ENCODE results near the gene KRT38.

Gene KRT38

DNA sequence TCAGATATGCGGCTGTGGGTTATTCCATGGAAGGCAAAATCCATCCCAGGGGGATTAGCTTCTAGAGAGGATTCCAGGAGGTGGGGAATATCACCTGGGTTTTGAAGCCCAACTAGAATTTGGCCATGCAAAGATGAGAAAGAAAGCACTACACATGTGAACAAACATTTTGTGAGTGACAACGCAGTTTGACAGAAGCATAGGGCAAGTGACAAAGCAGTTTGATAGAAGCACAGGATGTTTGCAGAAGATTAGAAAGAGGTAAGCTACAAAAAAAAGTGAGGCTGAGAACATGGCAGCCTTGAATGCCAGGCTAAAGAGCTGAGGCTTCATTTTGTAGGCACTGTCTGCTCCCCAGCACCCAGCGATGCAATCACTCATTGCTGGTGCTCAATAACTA lies 12.3 kb upstream of the KRT38 start:
- TF ChIP-seq, protein P1, sequence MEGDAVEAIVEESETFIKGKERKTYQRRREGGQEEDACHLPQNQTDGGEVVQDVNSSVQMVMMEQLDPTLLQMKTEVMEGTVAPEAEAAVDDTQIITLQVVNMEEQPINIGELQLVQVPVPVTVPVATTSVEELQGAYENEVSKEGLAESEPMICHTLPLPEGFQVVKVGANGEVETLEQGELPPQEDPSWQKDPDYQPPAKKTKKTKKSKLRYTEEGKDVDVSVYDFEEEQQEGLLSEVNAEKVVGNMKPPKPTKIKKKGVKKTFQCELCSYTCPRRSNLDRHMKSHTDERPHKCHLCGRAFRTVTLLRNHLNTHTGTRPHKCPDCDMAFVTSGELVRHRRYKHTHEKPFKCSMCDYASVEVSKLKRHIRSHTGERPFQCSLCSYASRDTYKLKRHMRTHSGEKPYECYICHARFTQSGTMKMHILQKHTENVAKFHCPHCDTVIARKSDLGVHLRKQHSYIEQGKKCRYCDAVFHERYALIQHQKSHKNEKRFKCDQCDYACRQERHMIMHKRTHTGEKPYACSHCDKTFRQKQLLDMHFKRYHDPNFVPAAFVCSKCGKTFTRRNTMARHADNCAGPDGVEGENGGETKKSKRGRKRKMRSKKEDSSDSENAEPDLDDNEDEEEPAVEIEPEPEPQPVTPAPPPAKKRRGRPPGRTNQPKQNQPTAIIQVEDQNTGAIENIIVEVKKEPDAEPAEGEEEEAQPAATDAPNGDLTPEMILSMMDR (IDR thresholded peaks at IDR 0.05; ENCODE audit: borderline replicate concordance, extremely low read depth, low read length, poor library complexity, severe bottlenecking): no peak
- no peak for TF ChIP-seq EZH2 (IDR thresholded peaks at IDR 0.05; ENCODE audit: borderline replicate concordance, low read depth, low read length, severe bottlenecking)
- Histone ChIP-seq H4K20me1 (ENCODE audit: insufficient read depth, low read length) (no peaks in the 10 kb centered on the region), H3K4me2 (ENCODE audit: insufficient read depth, low read length) (no peak overlapping the region), H3K9ac (ENCODE audit: low read depth, low read length) (no peak overlapping the region), H3K9me3 (ENCODE audit: insufficient read depth, low read length, severe bottlenecking) (no peaks in the 10 kb centered on the region), H3K36me3 (ENCODE audit: insufficient read depth, low read length) (no peaks in the 10 kb centered on the region), H3K79me2 (ENCODE audit: insufficient read depth, low read length) (no peaks in the 10 kb centered on the region), H3K4me1 (ENCODE audit: insufficient read depth, low read length) (no peaks in the 10 kb centered on the region), H3K4me3 (ENCODE audit: low read depth in 1 of 2, low read length in 2 of 2) (no peak overlapping the region), H3K27me3 (ENCODE audit: insufficient read depth, low read length, poor library complexity) (peaks cover 11% of the 10 kb centered on the region), H3K27ac (ENCODE audit: low read length) (no peak overlapping the region), H2AFZ (ENCODE audit: low read depth, low read length) (no peak overlapping the region)
- no peak for ATAC-seq (ENCODE audit: insufficient read depth, low read depth)
- DNase-seq: no peak

DNA sequence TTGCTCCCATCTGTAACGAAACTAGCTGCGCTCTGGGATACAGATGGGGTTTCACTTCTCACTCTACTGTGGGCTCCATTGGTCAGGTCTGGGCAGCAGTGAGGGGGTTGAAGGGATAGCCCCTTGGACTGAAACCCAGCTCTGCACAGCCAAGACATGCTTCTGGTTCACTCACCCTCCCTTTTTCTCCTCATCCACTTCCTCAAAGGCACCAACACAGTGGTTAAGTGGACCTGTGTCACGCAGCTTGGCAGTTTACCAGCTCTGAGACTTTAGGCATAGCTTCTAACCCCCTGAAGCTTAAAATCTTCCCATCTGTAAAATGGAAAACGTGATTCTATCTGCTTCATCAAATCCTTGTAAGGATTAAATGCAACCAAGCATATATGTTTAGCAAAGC lies 11.5 kb upstream of the KRT38 start:
- no peaks in the 10 kb centered on the region for H3K4me1 ChIP-seq (ENCODE audit: insufficient read depth, low read length)
- no peak overlapping the region for H3K4me3 ChIP-seq (ENCODE audit: low read depth in 1 of 2, low read length in 2 of 2)
- H2AFZ ChIP-seq (ENCODE audit: low read depth, low read length): no peak overlapping the region
- TF ChIP-seq, protein P1 (IDR thresholded peaks at IDR 0.05; ENCODE audit: borderline replicate concordance, extremely low read depth, low read length, poor library complexity, severe bottlenecking): no peak
- H3K79me2 ChIP-seq (ENCODE audit: insufficient read depth, low read length): no peaks in the 10 kb centered on the region
- H3K36me3 ChIP-seq (ENCODE audit: insufficient read depth, low read length): no peaks in the 10 kb centered on the region
- no peaks in the 10 kb centered on the region for H3K9me3 ChIP-seq (ENCODE audit: insufficient read depth, low read length, severe bottlenecking)
- no peak overlapping the region for H3K27ac ChIP-seq (ENCODE audit: low read length)
- ATAC-seq (ENCODE audit: insufficient read depth, low read depth) (no peak), DNase-seq (no peak)
- peaks cover 11% of the 10 kb centered on the region for H3K27me3 ChIP-seq (ENCODE audit: insufficient read depth, low read length, poor library complexity)
- H3K9ac ChIP-seq (ENCODE audit: low read depth, low read length): no peak overlapping the region
- no peaks in the 10 kb centered on the region for H4K20me1 ChIP-seq (ENCODE audit: insufficient read depth, low read length)
- no peak overlapping the region for H3K4me2 ChIP-seq (ENCODE audit: insufficient read depth, low read length)

DNA sequence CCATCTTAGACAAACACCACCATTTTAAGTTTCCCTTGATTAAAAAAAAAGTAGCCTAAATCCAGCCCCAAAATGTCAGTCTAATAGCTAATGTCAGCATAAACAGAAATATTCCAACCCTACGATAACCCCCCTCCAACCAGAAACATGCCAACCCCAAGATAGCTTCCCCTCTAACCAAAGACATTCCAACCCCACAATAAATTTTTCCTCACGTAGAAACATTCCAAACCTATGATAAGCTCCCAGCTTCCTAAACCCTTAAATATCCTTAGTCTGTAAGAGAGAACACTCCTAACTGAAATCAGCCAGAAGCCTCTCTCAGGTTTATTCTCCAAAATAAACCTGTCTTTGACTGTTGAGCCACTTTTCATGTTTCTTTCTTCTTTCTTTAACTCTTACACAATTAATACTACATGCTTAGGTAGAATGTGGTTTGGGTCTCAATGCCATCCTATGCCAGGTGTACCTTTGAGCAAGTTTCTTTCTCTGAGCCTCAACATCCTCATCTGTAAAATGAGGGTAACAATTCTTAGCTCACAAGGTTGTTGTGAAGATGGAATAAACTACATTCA lies 10.5 kb upstream of the KRT38 start:
- no peaks in the 10 kb centered on the region for H3K9me3 ChIP-seq (ENCODE audit: insufficient read depth, low read length, severe bottlenecking)
- no peak overlapping the region for H3K4me2 ChIP-seq (ENCODE audit: insufficient read depth, low read length)
- no peak for TF ChIP-seq EZH2 (IDR thresholded peaks at IDR 0.05; ENCODE audit: borderline replicate concordance, low read depth, low read length, severe bottlenecking)
- TF ChIP-seq, protein P1 (IDR thresholded peaks at IDR 0.05; ENCODE audit: borderline replicate concordance, extremely low read depth, low read length, poor library complexity, severe bottlenecking): no peak
- H3K79me2 ChIP-seq (ENCODE audit: insufficient read depth, low read length): no peaks in the 10 kb centered on the region
- no peak overlapping the region for H3K27ac ChIP-seq (ENCODE audit: low read length)
- ATAC-seq (ENCODE audit: insufficient read depth, low read depth): no peak
- peaks cover 6% of the 10 kb centered on the region for H3K27me3 ChIP-seq (ENCODE audit: insufficient read depth, low read length, poor library complexity)
- H4K20me1 ChIP-seq (ENCODE audit: insufficient read depth, low read length): no peaks in the 10 kb centered on the region
- H3K36me3 ChIP-seq (ENCODE audit: insufficient read depth, low read length): no peaks in the 10 kb centered on the region
- no peak overlapping the region for H2AFZ ChIP-seq (ENCODE audit: low read depth, low read length)
- H3K9ac ChIP-seq (ENCODE audit: low read depth, low read length): no peak overlapping the region
- H3K4me3 ChIP-seq (ENCODE audit: low read depth in 1 of 2, low read length in 2 of 2): no peak overlapping the region
- no peak for DNase-seq
- H3K4me1 ChIP-seq (ENCODE audit: insufficient read depth, low read length): no peaks in the 10 kb centered on the region

DNA sequence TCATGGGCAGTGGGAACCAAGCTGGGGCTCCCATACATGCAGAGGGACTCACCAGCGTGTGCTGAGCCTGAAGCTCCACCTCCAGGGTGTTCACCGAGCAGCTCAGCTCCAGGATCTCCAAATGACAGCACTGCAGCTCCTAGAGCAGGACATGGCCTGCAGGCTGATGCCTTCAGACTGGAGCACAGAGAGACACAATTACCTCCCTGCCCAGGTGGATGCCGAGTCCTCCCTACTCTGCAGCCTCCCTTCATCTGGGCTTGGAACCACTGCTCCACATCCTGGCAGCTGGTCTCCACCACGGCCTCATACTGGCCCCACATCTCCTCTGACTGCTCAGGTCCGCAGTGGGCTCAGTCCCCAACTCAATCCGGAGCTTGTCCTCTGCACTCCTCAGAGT lies 8.2 kb upstream of the KRT38 start:
- no peak for ATAC-seq (ENCODE audit: insufficient read depth, low read depth)
- Histone ChIP-seq H3K9ac (ENCODE audit: low read depth, low read length) (no peak overlapping the region), H3K36me3 (ENCODE audit: insufficient read depth, low read length) (no peaks in the 10 kb centered on the region), H3K4me1 (ENCODE audit: insufficient read depth, low read length) (no peaks in the 10 kb centered on the region), H3K79me2 (ENCODE audit: insufficient read depth, low read length) (no peaks in the 10 kb centered on the region), H3K4me2 (ENCODE audit: insufficient read depth, low read length) (no peak overlapping the region), H2AFZ (ENCODE audit: low read depth, low read length) (no peak overlapping the region), H3K27ac (ENCODE audit: low read length) (no peak overlapping the region), H3K4me3 (ENCODE audit: low read depth in 1 of 2, low read length in 2 of 2) (no peak overlapping the region), H3K9me3 (ENCODE audit: insufficient read depth, low read length, severe bottlenecking) (no peaks in the 10 kb centered on the region), H3K27me3 (ENCODE audit: insufficient read depth, low read length, poor library complexity) (peaks cover 17% of the 10 kb centered on the region), H4K20me1 (ENCODE audit: insufficient read depth, low read length) (no peaks in the 10 kb centered on the region)
- DNase-seq: no peak
- TF ChIP-seq, protein P1 (IDR thresholded peaks at IDR 0.05; ENCODE audit: borderline replicate concordance, extremely low read depth, low read length, poor library complexity, severe bottlenecking): no peak
- no peak for TF ChIP-seq EZH2 (IDR thresholded peaks at IDR 0.05; ENCODE audit: borderline replicate concordance, low read depth, low read length, severe bottlenecking)

All from DND-41 (cell line).